ENCODE results near the gene EFNA1. TPM values are rescaled to one million over a fixed set of nuclear protein-coding genes. Genes with fewer than 3 reads are reported as not detected.

EFNA1 gene
- total and polyA plus RNA-seq, 2 donors (not counting 3 experiments of a cell fraction or from before 2014, with no cell fraction given), result 107 to 289 TPM

DNA sequence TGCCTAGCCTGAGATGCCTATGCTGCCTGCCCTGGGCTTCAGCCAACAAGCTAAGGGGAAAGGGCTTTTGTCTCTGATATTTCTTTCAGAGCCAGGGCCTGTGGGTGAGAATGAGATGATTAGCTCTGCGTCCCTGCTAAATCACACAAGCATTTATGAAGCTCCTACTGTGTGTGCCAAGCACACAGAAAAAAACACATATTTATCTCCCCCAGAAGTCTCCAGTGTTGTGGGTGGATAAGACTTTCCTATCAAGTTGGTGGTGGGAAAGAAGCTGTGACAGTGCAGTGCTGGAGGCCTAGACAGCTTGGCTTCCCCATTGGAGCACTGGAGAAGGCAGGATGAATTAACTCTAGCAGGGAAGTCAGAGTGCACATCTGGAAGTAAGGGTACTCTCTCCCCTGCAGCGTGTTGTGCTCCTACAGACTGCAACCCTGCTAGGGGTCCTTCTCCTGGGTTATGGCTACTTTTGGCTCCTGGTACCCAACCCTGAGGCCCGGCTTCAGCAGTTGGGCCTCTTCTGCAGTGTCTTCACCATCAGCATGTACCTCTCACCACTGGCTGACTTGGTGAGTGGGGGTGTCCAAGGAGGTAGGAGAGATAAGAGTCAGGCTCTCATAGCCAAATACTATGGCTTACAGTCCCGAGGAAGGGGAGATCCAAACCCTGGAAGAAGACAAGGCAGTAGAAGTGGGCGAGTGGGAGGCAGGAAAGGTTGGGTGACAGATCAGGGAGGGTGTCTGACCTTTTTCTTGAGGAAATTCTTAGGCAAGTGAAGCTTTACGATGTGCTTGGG is 9.7 kb downstream of the EFNA1 start:
- peaks cover 0 to 1% of the 10 kb centered on the region in 2 experiments for H3K27me3 ChIP-seq (ENCODE audit: control insufficient read depth in 2 of 2, insufficient read depth in 2 of 2, low read length in 2 of 2)
- intact Hi-C loops (cut with micrococcal nuclease), result no loop called here
- H3K36me3 ChIP-seq (ENCODE audit: control insufficient read depth in 2 of 2, extremely low read depth in 1 of 2, insufficient read depth in 2 of 2, low read length in 2 of 2), result peaks cover 12 to 20% of the 10 kb centered on the region in 2 experiments
- no peak for FAIRE-seq
- H3K4me2 ChIP-seq (ENCODE audit: insufficient read depth, low read length), result peak overlapping the region; percentile 61
- no peaks in the 10 kb centered on the region for H3K9me1 ChIP-seq (replicated peaks; ENCODE audit: control insufficient read depth, extremely low read depth, insufficient read depth, low read length)
- peak overlapping the region in 1 of 3 experiments; percentile 13 for H3K4me3 ChIP-seq (replicated peaks in 1 of 3; ENCODE audit: insufficient read depth in 1 of 3, low read depth in 1 of 3, low read length in 3 of 3)
- no peak for TF ChIP-seq EZH2 (IDR thresholded peaks at IDR 0.05; ENCODE audit: borderline replicate concordance, low read depth, low read length, severe bottlenecking)
- TF ChIP-seq JUN (IDR thresholded peaks at IDR 0.05; ENCODE audit: borderline replicate concordance, insufficient read depth, insufficient read length, low read depth), result no peak
- no peak for TF ChIP-seq GATA2 (IDR thresholded peaks at IDR 0.05; ENCODE audit: insufficient read depth, insufficient read length, low read depth, low read length)
- no peak for TF ChIP-seq MAX (IDR thresholded peaks at IDR 0.05; ENCODE audit: insufficient read depth, insufficient read length)
- no peak for TF ChIP-seq MYC (IDR thresholded peaks at IDR 0.05; ENCODE audit: low read depth, low read length)
- TF ChIP-seq FOS (IDR thresholded peaks at IDR 0.05; ENCODE audit: borderline replicate concordance, insufficient read depth, low read length), result no peak
- no peak for TF ChIP-seq POLR2A (IDR thresholded peaks at IDR 0.05; ENCODE audit: low read depth, low read length)
- no peak for TF ChIP-seq POLR2AphosphoS5 (IDR thresholded peaks at IDR 0.05; ENCODE audit: insufficient read depth, low read depth, low read length)
- TF ChIP-seq, protein P1, sequence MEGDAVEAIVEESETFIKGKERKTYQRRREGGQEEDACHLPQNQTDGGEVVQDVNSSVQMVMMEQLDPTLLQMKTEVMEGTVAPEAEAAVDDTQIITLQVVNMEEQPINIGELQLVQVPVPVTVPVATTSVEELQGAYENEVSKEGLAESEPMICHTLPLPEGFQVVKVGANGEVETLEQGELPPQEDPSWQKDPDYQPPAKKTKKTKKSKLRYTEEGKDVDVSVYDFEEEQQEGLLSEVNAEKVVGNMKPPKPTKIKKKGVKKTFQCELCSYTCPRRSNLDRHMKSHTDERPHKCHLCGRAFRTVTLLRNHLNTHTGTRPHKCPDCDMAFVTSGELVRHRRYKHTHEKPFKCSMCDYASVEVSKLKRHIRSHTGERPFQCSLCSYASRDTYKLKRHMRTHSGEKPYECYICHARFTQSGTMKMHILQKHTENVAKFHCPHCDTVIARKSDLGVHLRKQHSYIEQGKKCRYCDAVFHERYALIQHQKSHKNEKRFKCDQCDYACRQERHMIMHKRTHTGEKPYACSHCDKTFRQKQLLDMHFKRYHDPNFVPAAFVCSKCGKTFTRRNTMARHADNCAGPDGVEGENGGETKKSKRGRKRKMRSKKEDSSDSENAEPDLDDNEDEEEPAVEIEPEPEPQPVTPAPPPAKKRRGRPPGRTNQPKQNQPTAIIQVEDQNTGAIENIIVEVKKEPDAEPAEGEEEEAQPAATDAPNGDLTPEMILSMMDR (IDR thresholded peaks at IDR 0.05; ENCODE audit: extremely low read depth in 1 of 2, insufficient read depth in 1 of 2, low read depth in 1 of 2, low read length in 2 of 2), result no peak
- H3K27ac ChIP-seq (ENCODE audit: insufficient read depth, low read depth, low read length), result peak overlapping the region; percentile 98
- dilution Hi-C loops (cut with MboI; ENCODE audit: extremely low pct_ligation_motif_present, low sequenced_read_pairs), result no loop called here
- peak overlapping the region; percentile 44 for H3K9ac ChIP-seq (replicated peaks; ENCODE audit: extremely low read depth, insufficient read depth, low read length)
- no peak overlapping the region for H2AFZ ChIP-seq (ENCODE audit: low read depth, low read length)
- peaks cover 37% of the 10 kb centered on the region for H3K4me1 ChIP-seq (ENCODE audit: control insufficient read depth, extremely low read depth, insufficient read depth, low read length)
- peaks cover 24% of the 10 kb centered on the region for H3K79me2 ChIP-seq (ENCODE audit: control insufficient read depth, insufficient read depth, low read length)
- CTCF ChIA-PET, result interaction anchor here (0.8 to 15.5 kb wide), 6 partner anchors 9 to 93 kb away, joined by 3 to 204 read pairs (median 12); partner anchors contain the start of gene KRTCAP2
- BruUV-seq (replicated peaks), result no TSS peak
- H4K20me1 ChIP-seq (replicated peaks; ENCODE audit: control insufficient read depth, extremely low read depth, insufficient read depth, low read length), result no peaks in the 10 kb centered on the region
- POLR2A ChIA-PET, result no interaction called here
- no peaks in the 10 kb centered on the region for H3K9me3 ChIP-seq (replicated peaks; ENCODE audit: control insufficient read depth, insufficient read depth, low read length)
- DNase-seq (ENCODE audit: low read depth, low spot score), result no peak
